ENCODE measurements around the gene SALL4. TPM values are rescaled to one million over a fixed set of nuclear protein-coding genes. Genes with fewer than 3 reads are reported as not detected.
A peak's percentile ranks its signal among the peaks of the same experiment; 100 is the strongest.

The SALL4 gene
- total RNA-seq, 1 donor from 2014 or later: 32.5 TPM

GRCh38 chr20:51750770-51751388, 51.4 kb downstream of the SALL4 start:
- Mint-ChIP-seq H3K4me3 (no peak overlapping the region), H3K27me3 (no peaks in the 10 kb centered on the region), H3K36me3 (peaks cover 5% of the 10 kb centered on the region), H3K9me3 (no peaks in the 10 kb centered on the region), H3K4me1 (ENCODE audit: unreplicated experiment) (peaks cover 20% of the 10 kb centered on the region), H3K27ac (peak overlapping the region; percentile 23)
- no peak for TF ChIP-seq CTCF (conservative IDR thresholded peaks at IDR 0.05)
- DNase-seq (ENCODE audit: extremely low spot score, unreplicated experiment): no peak

GRCh38 chr20:51750037-51750769, 52.1 kb downstream of the SALL4 start:
- DNase-seq (ENCODE audit: extremely low spot score, unreplicated experiment): no peak
- H3K4me3 Mint-ChIP-seq: peak overlapping the region; percentile 17

GRCh38 chr20:51749674-51750036, 52.7 kb downstream of the SALL4 start:
- peaks cover 25% of the 10 kb centered on the region for H3K4me1 Mint-ChIP-seq (ENCODE audit: unreplicated experiment)
- no peak overlapping the region for H3K27ac Mint-ChIP-seq
- peaks cover 9% of the 10 kb centered on the region for H3K36me3 Mint-ChIP-seq

More at GRCh38 chr20:51750037-51750769, 52.1 kb downstream of the SALL4 start:
- Mint-ChIP-seq H3K9me3 (no peaks in the 10 kb centered on the region), H3K27ac (peak overlapping the region; percentile 87), H3K36me3 (peaks cover 8% of the 10 kb centered on the region), H3K27me3 (no peaks in the 10 kb centered on the region), H3K4me1 (ENCODE audit: unreplicated experiment) (peaks cover 24% of the 10 kb centered on the region)
- no peak for TF ChIP-seq CTCF (conservative IDR thresholded peaks at IDR 0.05)

GRCh38 chr20:51747182-51747911, 55.0 kb downstream of the SALL4 start:
- H3K9me3 Mint-ChIP-seq: no peaks in the 10 kb centered on the region
- DNase-seq (ENCODE audit: extremely low spot score, unreplicated experiment): no peak
- no peak overlapping the region for H3K4me3 Mint-ChIP-seq
- H3K27me3 Mint-ChIP-seq: no peaks in the 10 kb centered on the region
- peaks cover 14% of the 10 kb centered on the region for H3K36me3 Mint-ChIP-seq
- peak overlapping the region; percentile 59 for H3K27ac Mint-ChIP-seq
- peaks cover 30% of the 10 kb centered on the region for H3K4me1 Mint-ChIP-seq (ENCODE audit: unreplicated experiment)
- TF ChIP-seq CTCF (conservative IDR thresholded peaks at IDR 0.05): no peak

More at GRCh38 chr20:51749674-51750036, 52.7 kb downstream of the SALL4 start:
- Mint-ChIP-seq H3K27me3 (no peaks in the 10 kb centered on the region), H3K9me3 (no peaks in the 10 kb centered on the region), H3K4me3 (no peak overlapping the region)
- TF ChIP-seq CTCF (conservative IDR thresholded peaks at IDR 0.05): no peak
- DNase-seq (ENCODE audit: extremely low spot score, unreplicated experiment): no peak

- peak overlapping the region; percentile 23 for H3K27ac Mint-ChIP-seq
- DNase-seq (ENCODE audit: extremely low spot score, unreplicated experiment): no peak
- H3K9me3 Mint-ChIP-seq: no peaks in the 10 kb centered on the region
- H3K27me3 Mint-ChIP-seq: no peaks in the 10 kb centered on the region
- no peak for TF ChIP-seq CTCF (conservative IDR thresholded peaks at IDR 0.05)
- peaks cover 27% of the 10 kb centered on the region for H3K4me1 Mint-ChIP-seq (ENCODE audit: unreplicated experiment)
- peaks cover 12% of the 10 kb centered on the region for H3K36me3 Mint-ChIP-seq
- no peak overlapping the region for H3K4me3 Mint-ChIP-seq
Measured at GRCh38 chr20:51745804-51746203, 56.5 kb downstream of the SALL4 start.
